ENCODE data around the gene HSPA14.

GRCh38 chr10:14904864-14905263, 66.8 kb downstream of the HSPA14 start:
- TF ChIP-seq CTCF (IDR thresholded peaks at IDR 0.05; ENCODE audit: low read depth, low read length) (no peak), POLR2A (IDR thresholded peaks at IDR 0.05; ENCODE audit: extremely low read depth, insufficient read length) (no peak), MYC (IDR thresholded peaks at IDR 0.05; ENCODE audit: low read depth, low read length) (no peak), MAX (IDR thresholded peaks at IDR 0.05; ENCODE audit: low read depth, low read length) (no peak)
